NCI-H774 (cell line): ENCODE measurements around the gene APOA1.
A peak's percentile ranks its signal among the peaks of the same experiment; 100 is the strongest.
"Not testable (repeated sequence)": the region's sequence is repeated elsewhere in the genome, so short reads cannot be mapped to it uniquely, and the experiment has no call there.

ENCODE experiments used
- DNase-seq: peaks from one replicate; lab custom pipeline; 2025; lab: John Stamatoyannopoulos, UW

The APOA1 gene

DNA sequence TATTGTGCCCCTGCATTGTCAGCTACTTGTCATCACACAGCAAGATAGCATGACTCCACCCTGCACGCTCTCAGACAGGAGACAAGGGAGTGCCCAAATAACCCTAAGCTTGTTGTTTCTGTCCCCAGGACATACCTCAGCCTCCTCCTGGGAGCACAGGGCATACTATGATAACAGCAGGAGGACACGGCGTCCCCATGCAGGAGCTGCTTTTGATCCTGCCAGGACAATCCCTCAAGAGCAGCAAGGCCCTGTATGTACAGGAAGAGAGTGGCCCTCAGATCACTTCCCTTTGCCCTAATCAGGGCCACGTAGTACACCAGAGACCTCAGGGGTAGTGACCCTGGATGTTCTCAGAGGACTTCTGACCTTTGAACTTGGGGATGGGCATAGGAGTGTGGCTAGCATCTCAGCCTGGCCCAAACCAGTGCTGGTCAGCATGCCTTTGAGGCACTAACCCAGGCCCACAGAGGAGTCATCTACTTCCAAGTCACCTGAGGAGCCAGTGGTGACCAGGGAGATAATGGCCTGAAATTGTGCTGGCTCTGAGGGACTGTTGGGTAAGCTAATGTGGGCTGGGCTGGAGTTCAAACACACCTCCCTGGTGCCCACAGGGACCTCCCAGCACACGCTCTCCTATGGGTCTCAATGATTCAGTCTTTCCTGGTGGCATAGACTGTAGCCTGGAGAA, 23.5 kb downstream of the APOA1 start:
- DNase-seq, result no peak

DNA sequence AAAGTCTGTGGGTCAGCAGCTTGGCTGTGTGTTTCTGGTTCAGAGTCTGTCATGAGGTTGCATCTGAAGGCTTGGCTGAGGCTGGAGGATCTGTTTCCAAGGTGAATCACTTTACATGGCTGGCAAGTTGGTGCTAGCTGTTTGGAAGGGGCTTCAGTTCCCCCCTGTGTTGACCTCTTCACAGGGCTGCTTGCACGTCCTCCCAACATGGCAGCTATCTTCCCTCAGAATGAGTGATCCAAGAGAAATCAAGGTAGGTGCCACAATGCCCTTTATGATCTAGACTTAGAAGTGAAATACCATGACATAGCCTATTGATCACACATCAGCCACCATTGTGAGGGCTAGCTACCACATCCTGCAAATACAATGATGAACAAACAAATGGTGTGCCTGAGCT, 24.3 kb downstream of the APOA1 start:
- no peak for DNase-seq

DNA sequence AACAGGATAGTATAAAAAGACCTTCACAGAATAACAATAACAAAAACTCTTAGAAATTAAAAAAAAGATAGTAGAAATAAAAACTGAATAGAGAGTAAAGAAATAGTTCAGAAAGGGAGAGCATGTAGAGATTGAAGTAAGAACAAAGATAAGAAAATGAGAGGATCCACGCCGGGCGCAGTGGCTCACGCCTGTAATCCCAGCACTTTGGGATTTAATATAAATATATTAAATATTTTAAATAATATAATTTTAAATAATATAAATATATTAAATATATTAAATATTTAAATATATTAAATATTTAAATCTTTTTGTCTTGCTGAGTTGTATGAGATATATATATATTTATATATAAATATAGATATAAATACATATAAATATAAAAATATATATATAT, 25.3 kb downstream of the APOA1 start:
- no peak for DNase-seq

DNA sequence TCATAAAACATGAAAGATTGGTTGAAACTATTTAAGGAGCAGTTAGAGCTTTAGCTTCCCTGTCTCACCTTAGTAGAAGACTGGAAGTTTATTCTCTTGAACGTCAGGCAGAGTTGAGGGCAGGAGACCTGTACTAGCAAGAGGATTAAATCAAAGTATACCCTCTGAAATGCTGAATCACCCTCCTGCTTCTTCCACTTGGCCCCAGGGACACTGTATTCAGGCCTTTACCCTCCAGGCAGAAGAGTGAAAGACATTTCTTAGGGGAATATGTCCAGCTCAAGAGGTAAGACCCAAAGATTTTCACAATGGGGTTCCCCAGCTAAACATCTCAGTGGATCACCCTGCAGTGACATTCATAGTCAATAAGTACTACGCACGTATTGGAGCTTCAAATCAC, 26.2 kb downstream of the APOA1 start:
- no peak for DNase-seq

DNA sequence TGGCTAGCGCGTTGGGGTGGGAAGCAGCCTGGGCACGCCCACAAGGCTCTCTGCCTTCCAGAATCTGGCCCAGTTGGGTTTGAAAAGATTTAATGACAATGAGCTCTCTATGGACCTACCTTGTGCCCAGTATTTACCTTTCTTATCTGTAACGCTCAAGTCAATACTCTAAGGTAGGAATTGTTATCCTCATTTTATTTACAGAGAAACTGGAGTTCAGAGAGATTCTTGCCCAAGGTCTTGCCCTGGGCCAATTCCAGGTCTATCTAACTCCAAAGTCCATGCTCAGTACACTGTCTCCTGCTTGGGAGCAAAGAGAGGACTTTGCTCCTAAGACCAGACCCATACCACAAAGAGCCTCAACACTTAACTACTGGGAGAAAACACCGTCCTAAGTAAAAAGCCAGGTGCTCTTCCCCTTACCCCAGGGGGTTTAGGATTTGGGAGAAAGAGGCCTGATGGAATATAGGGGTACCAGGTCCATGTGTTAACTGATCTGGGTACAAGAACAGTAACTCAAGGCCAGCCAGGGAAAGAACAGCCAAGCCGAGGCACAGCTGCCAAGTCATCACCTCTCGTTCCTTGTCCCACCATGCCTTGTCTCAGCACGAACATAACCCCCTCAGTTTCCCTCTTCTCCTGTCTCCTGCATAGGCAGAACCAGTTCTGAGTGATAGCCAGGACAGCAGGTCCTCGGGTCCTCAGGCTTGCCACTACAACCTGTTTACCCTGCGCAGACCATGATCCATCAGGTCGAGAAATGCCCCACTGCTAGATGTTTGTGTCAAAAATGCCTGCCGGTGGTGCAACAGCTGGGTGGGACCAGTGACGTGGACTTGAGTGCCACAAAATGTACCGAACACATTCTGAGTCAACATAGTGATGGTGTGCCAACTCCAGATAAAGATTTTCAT, 28.9 kb downstream of the APOA1 start:
- DNase-seq, result no peak

DNA sequence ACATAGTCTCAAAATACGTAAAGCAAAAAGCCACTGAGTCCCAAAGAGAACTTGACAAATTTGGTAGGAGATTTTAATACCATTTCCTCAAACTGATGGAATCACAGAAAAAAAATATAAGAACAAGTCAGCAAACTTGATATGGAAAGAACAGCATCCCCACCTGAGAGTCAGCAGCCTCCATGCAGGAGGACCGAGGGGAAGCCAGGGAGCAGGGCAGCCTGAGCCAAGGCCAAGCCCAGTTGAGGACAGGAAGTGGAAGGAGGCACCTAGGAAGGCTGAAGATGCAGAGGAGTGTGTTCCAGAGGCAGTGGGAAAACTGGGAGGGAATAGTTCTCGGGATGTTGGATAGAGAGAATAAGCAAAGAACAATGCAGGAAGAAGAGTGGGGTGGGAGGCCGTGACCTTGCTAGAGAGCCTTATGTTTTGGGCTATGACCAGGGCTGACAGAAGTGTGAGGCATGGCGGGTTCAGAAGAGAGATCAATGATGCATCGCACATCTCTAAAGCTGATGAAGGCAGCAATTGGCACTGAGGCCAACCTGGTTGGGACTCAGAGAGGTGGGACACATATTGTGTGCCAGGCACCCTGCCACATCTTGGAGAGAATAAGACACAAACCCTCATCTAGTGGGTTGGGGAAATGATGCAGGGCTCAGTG, 29.7 kb downstream of the APOA1 start:
- DNase-seq, result no peak

DNA sequence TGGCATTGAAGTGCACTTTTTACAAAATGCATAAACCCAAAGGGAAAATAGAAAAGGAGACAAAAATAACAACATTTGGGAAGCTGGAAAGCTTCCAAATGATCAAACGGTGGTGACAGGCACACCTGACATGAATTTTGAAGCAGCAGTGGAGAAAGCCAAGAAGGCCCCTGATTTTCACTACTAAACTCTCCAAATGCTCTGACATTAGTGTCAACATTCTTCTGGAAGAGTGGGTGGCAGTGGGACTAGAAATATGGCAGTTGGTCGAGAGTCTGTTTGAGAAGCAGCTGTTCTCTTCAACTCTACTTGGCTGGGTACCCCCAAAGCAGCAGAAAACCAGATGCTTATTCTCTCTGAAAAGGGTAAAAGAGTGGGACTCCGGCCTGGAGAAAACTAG, 33.4 kb downstream of the APOA1 start:
- no peak for DNase-seq

DNA sequence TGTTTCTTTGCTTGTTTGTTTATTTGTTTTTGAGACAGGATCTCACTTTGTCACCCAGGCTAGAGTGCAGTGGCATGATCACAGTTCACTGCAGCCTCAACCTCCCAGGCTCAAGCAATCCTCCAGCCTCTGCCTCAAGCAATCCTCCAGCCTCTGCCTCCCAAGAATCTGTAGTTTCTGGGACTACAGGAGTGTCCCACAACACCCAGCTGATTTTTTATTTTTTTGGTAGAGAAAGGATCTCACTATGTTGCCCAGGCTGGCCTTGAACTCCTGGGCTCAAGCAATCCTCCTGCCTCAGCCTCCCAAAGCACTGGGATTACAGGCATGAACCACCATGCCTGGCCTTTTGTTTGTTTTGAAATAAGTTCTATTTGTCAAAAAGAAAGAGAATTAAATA, 35.8 kb downstream of the APOA1 start:
- DNase-seq, result not testable (repeated sequence)

DNA sequence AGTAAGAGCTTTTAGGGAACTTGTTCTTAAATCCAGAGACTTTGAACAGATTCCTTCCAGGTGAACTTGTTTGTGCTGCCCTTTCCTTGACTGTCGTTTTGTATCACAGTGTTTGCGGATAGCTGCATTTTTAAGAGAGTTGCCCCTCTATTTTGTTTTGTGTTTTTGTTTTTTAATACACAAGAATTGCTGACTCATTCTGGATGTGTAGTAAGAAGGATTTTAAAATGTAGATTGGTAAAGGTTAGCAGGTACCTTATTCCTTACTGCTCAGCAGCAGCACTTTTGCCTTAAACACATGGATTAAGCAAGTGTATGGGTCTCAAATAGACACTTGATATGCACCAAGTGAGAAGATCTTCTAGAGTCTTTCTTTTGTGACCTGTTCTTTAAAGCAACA, 36.8 kb downstream of the APOA1 start:
- no peak for DNase-seq

DNA sequence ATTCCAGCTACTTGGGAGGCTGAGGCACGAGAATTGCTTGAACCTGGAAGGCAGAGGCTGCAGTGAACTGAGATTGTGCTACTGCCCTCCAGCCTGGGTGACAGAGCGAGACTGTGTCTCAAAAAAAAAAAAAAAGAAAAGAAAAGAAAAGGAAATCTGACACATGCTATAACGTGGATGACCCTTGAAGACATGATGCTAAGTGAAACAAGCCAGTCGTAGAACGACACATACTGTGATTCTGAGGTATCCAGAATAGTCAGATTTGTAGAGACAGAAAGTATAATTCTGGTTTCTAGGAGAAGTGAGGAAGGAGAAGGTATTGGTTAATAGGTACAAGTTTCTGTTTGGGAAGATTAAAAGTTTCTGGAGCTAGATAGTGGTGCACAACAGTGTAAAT, 39.1 kb downstream of the APOA1 start:
- DNase-seq, result no peak

DNA sequence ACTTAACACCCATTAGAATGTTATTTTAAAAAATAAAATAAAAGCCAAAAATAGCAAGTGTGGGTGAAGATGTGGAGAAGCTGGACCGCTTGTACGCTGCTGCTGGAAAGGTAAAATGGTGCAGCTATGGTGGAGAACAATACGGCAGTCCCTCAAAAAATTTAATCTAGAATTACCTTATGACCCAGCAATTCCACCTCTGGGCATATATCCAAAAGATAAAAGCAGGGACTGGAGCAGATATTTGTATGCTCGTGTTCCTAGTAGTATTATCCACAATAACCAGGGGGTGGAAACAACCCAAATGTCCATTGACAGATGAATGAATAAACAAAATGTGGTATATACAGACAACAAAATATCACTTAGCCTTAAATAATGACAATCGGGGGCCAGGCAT, 39.6 kb downstream of the APOA1 start:
- no peak for DNase-seq

DNA sequence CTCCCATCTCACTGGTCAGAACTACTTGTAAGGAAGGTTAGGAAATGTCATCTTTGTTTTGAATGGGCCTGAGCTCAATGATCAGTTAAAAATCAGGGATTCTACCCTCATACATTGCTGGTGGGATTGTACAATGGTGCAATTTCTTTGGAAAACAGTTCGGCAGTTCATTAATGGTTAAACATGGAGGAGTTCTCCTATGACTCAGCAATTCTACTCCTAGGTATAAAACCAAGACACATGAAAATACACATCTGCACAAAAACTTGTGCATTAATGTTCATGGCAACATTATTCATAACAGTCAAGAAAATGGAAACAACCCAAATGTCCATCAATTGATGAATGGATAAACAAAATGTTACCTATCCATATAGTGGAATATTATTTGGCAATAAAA, 40.9 kb downstream of the APOA1 start:
- DNase-seq, result no peak

DNA sequence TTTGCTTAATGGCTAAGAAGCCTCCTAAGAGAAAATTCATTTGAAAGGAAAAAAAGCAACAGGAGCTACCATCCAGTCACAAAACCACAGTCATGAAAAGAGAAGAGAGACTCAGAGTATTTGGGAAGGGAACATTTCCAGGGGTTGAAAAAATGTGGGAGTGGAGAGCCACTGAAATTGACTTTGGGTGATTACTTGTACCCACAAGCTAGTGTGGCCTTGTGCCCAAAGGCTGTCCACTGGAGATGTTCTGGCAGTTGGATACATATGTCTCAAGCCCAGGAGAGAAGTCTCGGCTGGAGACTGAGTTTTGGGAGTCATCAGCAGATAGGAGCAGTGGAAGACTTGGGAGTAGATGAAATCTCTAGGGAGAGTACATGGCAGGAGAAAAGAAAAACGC, 42.6 kb downstream of the APOA1 start:
- DNase-seq, result no peak

DNA sequence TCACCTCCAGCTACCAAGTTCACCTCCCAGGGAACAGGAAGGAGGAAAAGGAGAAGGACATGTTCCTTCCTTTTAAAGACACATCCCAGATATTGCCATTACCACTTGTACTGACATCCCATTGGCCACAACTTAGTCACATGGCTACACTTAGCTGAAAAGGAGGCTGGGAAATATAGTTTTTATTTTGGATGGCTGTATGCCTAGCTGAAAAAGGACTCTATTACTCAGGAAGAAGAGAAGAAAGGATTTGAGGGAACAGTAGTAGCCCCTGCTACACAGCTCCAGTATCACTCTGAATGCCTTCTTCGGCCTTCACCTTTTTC, 43.7 kb downstream of the APOA1 start:
- DNase-seq, result no peak

DNA sequence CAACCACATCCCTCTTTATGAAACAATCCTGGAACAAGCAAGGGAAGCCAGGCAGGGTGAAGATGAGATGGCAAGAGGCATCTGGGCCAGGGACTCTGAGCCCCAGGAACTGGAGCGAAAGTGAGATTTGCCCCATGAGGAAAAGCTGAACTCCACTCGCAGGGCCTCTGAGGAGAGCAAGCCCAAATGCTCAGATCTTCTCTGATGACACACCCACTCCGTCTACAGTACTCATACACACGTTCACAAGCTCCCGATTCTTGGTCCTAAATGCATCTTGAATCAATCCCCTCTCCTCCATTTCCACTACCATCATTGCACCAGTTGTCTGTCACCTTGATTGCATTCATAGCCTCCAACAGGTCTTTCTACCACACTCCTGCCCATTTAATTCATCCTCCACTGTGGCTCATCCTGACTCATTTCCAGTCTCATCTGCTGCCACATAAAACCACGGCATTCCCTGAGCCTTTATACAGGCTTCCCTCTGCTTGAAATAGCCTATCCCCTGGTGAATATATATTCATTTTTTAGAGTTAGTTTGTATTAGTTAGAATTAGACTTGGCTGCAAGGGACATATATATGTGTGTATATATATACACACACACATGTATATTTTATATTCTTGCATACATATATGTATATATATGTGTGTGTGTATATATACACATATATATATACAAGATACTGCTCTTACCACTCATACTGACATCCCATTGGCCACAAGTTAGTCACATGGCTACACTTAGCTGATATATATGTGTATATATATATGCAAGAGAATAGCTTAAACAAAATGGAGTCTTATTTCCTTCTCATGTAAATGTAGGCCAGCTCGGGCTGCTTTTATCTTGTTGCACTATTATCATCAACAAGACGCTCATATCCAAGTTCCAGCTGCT, 44.3 kb downstream of the APOA1 start:
- no peak for DNase-seq

DNA sequence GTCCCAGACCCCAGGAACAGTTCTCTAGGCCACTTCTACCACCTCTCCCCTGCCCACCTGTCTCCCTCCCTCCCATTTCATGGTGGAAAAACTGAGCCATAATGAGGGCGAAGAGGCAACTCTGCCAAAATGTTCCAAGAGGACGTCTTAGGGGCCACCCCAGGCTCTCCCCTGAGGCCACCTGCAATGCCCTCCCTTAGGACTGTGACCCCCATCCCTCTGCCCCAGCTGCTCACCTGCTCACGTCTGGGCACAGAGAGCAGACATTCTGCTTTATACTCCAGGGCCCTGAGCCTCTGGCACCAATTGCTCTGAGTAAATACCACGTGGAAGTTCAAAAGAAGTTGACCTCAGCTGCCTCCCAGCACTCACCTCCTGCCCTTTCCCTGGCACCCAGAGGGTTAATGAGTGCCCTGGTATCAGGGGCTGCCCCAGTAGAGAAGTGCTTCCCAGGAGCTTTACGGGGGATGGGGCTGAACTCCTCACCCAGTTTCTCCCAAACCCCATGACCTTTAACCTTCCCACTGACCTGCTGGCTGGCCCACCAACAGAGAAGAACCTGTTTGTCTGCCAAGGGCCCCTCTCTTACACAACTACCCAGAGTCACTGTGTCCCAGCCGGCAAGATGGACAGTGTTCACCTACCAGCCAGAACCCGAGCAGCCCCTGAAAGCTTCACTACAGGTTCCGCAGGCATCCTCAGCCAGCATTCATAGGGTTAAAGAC, 45.1 kb downstream of the APOA1 start:
- no peak for DNase-seq

DNA sequence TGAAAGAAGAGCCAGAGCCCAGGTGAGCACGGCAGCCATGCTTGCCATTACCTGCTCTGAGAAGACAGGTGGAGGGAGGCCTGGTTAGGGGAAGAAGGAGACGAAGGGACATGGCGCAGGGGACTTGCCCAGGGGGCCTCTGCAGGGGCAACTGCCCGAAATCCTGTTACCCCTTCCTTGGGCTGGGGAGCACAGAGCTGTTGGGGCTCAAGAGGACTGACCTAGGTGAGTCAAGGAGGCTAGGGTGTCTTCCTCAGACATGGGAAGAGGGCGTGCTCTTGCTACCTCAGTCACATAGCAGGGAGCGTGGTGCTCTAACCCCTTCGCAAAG, 45.6 kb downstream of the APOA1 start, which contains the start of gene APOA5:
Gene APOA5 (minus strand): TSS at position 67 of the 331 bp plus-strand sequence. CDS start 19 bp downstream, at position 48.
- no peak for DNase-seq

DNA sequence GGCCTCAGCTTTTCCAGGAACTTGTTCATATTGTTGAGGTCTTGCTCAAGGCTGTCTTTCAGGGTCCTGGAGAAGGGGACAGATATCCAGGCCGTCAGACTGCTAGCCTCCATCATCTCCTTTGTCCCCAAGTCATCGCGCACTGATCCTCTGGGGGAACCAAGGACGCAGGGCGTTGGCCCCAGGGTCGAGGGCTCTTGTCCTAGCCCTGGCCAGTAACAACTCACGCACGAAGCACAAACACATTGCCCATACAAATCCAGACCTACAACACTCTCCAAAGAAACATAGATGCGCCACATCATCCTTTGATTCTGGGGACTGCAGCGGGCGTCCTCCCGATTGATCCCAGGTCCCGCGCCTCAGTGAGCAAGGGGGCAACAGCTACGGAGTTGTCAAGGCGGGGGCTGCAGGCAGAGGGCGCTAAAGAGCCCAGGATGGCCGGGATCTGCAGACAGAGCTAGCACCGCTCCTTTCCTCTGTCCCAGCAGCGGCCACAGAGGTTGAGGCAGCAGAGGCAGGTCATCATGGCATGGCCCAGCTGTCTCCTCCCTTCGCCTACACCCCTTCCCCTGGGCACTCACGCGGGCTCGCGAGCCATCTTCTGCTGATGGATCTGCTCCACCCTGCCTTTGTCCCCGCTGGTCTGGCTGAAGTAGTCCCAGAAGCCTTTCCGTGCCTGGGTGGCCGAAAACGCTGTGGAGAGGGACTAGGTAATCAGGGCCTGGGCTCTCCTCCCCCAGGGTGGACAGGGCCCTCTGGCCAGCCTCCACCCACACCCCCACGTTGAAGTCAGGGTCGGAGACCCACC, 46.2 kb downstream of the APOA1 start:
- DNase-seq, result peak; percentile 74

DNA sequence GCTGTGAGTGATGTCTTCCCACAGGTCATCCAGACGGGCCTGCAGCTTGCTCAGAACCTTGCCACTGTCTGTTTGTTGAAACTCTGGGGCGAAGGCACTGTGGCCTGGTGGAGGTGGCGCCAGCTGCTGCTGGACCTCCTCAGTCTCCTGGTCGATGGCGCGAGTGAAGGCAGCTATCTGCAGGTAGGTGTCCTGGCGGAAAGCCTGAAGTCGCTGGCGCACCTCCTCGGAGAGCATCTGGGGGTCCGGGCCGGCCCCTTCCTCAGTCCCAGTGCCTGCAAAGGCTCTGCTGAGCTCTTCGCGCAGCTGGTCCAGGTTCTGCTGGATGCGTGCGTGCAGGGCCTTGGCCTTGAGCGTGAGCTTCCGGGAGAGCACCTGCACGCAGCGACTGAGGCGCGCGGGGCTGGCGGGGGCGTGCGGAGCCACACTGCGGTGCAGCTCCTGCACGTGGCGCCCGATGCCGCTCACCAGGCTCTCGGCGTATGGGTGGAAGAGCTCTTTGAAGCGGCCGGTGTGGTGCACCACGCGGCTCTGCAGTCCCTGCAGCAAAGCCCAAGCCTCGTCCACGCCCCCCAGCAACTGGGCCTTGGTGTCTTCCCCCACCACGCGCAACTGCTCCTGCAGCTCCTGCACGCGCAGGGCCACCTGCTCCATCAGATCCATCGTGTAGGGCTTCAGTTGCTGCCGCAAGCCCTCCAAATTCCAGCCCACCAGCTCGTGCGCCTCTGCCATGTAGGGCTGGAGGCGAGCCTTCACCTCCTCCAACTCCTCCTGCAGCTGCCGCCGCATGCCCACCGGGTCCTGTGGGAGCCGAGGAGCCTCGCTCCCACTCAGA, 47.0 kb downstream of the APOA1 start:
- no peak for DNase-seq

DNA sequence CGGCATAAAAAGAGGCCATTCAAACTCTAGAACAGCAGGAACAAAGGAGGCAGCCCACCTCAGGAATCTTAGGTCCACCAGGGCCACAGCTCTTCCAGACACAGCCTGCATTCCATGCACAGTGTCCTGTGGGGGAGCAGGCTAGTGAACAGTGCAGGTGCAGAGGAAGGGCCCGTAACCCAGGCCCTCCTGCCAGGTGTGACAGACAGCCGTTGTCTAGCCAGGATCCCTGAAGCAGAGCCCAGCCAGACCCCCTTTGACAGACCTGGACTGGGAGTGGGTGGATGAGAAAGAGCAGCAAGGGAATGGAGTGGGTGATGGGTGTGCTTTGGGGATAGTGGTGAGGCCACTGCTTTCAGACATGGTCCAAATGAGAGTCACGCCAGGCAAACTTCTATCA, 48.4 kb downstream of the APOA1 start:
- DNase-seq, result no peak
